DND-41 (cell line): ENCODE data around the gene HAUS8.

Experiments
- CTCF ChIP-seq: IDR thresholded peaks from 2 replicates; pipeline ENCODE4 v1.5.1; 2012; ENCODE audit warnings: borderline replicate concordance, low read length, moderate library complexity, mild to moderate bottlenecking; ENCODE audit not compliant: poor library complexity, severe bottlenecking; ENCODE audit errors: extremely low read depth
- EZH2 ChIP-seq: IDR thresholded peaks from 3 replicates; pipeline ENCODE4 v1.6.1; 2012; ENCODE audit warnings: borderline replicate concordance, low read depth, mild to moderate bottlenecking, moderate library complexity, low read length, inconsistent platforms; ENCODE audit not compliant: severe bottlenecking

- TF ChIP-seq CTCF (no peak), EZH2 (no peak)
These were observed 41.9 kb upstream of the HAUS8 start for GRCh38 chr19:17116996-17117702.
